ENCODE measurements around the gene MCTP1.

DNA sequence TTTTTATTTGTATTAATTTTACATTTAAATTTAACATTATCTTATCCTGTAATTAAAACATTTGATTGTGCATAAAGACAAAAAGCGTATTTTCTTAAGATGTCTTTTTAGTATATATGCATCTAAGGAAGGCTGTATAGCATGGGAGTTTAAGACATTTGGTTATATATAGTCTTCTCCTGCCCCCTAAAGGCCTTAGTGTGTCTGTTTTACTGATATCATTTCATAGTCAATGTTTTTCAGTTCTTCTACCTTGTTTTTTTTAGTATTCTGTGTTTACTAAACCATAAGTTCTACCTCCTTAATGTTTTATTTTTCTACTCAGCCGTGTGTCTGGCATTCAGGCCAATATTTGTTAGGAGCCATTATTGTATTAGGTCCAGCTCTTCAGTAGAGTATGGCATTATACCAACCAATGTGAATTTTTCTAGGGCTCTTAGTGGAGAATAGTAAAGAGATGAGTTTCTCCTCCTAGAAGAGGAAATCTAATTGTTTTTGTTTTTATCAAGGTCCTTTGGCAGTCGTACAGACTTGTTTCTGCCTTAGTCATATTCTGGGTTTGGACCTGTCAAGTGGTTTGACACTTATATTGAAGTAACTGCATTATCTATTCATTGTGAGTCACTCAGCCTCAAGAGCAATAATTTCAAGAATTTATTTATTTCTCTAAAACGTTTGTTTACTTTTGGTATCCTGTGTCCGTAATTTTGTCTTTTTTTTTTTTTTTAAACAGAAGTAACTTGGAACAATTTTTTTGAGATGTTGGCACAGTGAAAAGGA lies 591.7 kb downstream of the MCTP1 start:
- TF ChIP-seq TARDBP (IDR thresholded peaks at IDR 0.05) (no peak), SP1 (IDR thresholded peaks at IDR 0.05) (no peak)
